Fibroblast of mammary gland (primary cell): Measurements from ENCODE around the gene SBDS.
A peak's percentile ranks its signal among the peaks of the same experiment; 100 is the strongest.

ENCODE experiments used
- DNase-seq: peaks from one replicate; pipeline ENCODE4 v3.0.0-alpha.2; 2010; ENCODE audit warnings: low read depth
- H3K4me3 ChIP-seq: 2 replicates; pipeline ENCODE4 v1.5.1; 2011; ENCODE audit warnings: low read depth, mild to moderate bottlenecking, low read length, moderate library complexity; ENCODE audit not compliant: control insufficient read depth
- CTCF ChIP-seq: conservative IDR thresholded peaks from 2 replicates; pipeline ENCODE4 v1.5.1; 2011; ENCODE audit warnings: low read depth, low read length, inconsistent platforms; ENCODE audit not compliant: control insufficient read depth, insufficient read depth

Gene SBDS

GRCh38 chr7:66964411-66964810 is 31.0 kb downstream of the SBDS start:
- H3K4me3 ChIP-seq: no peak overlapping the region
- TF ChIP-seq CTCF: no peak
- peak; percentile 43 for DNase-seq

GRCh38 chr7:66961096-66961495 is 34.3 kb downstream of the SBDS start:
- no peak overlapping the region for H3K4me3 ChIP-seq
- TF ChIP-seq CTCF: no peak
- DNase-seq: no peak

- TF ChIP-seq CTCF: no peak
- no peak overlapping the region for H3K4me3 ChIP-seq
Measured at GRCh38 chr7:66960192-66960591, 35.2 kb downstream of the SBDS start.

GRCh38 chr7:66958538-66959350 is 36.6 kb downstream of the SBDS start:
- no peak overlapping the region for H3K4me3 ChIP-seq

More at GRCh38 chr7:66960192-66960591, 35.2 kb downstream of the SBDS start:
- no peak for DNase-seq

GRCh38 chr7:66957595-66958290 is 37.6 kb downstream of the SBDS start:
- DNase-seq: no peak
- no peak for TF ChIP-seq CTCF
- no peak overlapping the region for H3K4me3 ChIP-seq

More at GRCh38 chr7:66958538-66959350, 36.6 kb downstream of the SBDS start:
- DNase-seq: no peak
- no peak for TF ChIP-seq CTCF

- no peak for TF ChIP-seq CTCF
- H3K4me3 ChIP-seq: no peak overlapping the region
- DNase-seq: no peak
Measured at GRCh38 chr7:66953044-66953427, 42.4 kb downstream of the SBDS start.
